GM23248 (cell line): ENCODE measurements around the gene MORN4. TPM values are rescaled to one million over a fixed set of nuclear protein-coding genes. Genes with fewer than 3 reads are reported as not detected.

Experiments
- DNase-seq: peaks from one replicate; pipeline ENCODE4 v3.0.0-alpha.2; 2015
- H2AFZ ChIP-seq: fragments of 200-600 bp; sonication (generic); 2 replicates; pipeline ENCODE4 v1.6.1; 2016; ENCODE audit warnings: antibody characterized with exemption
- H3F3A ChIP-seq: fragments of 200-600 bp; sonication (generic); 2 replicates; pipeline ENCODE4 v1.6.1; 2016; ENCODE audit warnings: mild to moderate bottlenecking, antibody characterized with exemption, mixed run types; ENCODE audit not compliant: insufficient read depth
- H3K27ac ChIP-seq: fragments of 200-600 bp; sonication (generic); 2 replicates; pipeline ENCODE4 v1.5.1; 2016; ENCODE audit warnings: mild to moderate bottlenecking
- H3K27me3 ChIP-seq: fragments of 200-600 bp; sonication (generic); replicated peaks from 2 replicates; pipeline ENCODE4 v1.6.1; 2016; ENCODE audit warnings: mild to moderate bottlenecking; ENCODE audit not compliant: insufficient read depth
- H3K36me3 ChIP-seq: fragments of 200-600 bp; sonication (generic); 2 replicates; pipeline ENCODE4 v1.6.1; 2016; ENCODE audit warnings: low read depth, mild to moderate bottlenecking
- H3K4me1 ChIP-seq: fragments of 200-600 bp; sonication (generic); 2 replicates; pipeline ENCODE4 v1.6.1; 2016; ENCODE audit warnings: mild to moderate bottlenecking; ENCODE audit not compliant: insufficient read depth
- H3K4me2 ChIP-seq: fragments of 200-600 bp; sonication (generic); one replicate; pipeline ENCODE4 v1.6.1; 2016; ENCODE audit warnings: mild to moderate bottlenecking; ENCODE audit not compliant: unreplicated experiment
- H3K4me3 ChIP-seq: fragments of 200-600 bp; sonication (generic); 2 replicates; pipeline ENCODE4 v1.5.1; 2016; ENCODE audit warnings: mild to moderate bottlenecking
- H3K79me2 ChIP-seq: fragments of 200-600 bp; sonication (generic); 2 replicates; pipeline ENCODE4 v1.6.1; 2016; ENCODE audit warnings: mild to moderate bottlenecking; ENCODE audit not compliant: insufficient read depth
- H3K9ac ChIP-seq: fragments of 200-600 bp; sonication (generic); 2 replicates; pipeline ENCODE4 v1.6.1; 2016; ENCODE audit warnings: mild to moderate bottlenecking
- H3K9me2 ChIP-seq: fragments of 200-600 bp; sonication (generic); 2 replicates; pipeline ENCODE4 v1.6.1; 2016; ENCODE audit warnings: mixed run types, mild to moderate bottlenecking, moderate library complexity; ENCODE audit not compliant: insufficient read depth
- H3K9me3 ChIP-seq: fragments of 200-600 bp; sonication (generic); one replicate; pipeline ENCODE4 v1.6.1; 2017; ENCODE audit warnings: low read depth
- H4K20me1 ChIP-seq: fragments of 200-600 bp; sonication (generic); 2 replicates; pipeline ENCODE4 v1.6.0; 2016; ENCODE audit not compliant: insufficient read depth
- EZH2 ChIP-seq: fragments of 200-600 bp; sonication (generic); IDR thresholded peaks from 2 replicates; pipeline ENCODE4 v1.6.1; 2018; ENCODE audit warnings: antibody characterized with exemption, mild to moderate bottlenecking; ENCODE audit not compliant: insufficient read depth, poor library complexity, severe bottlenecking
- EZH2phosphoT487 ChIP-seq: fragments of 200-600 bp; sonication (generic); IDR thresholded peaks from 2 replicates; pipeline ENCODE4 v1.6.1; 2018; ENCODE audit warnings: antibody characterized with exemption, moderate library complexity, mild to moderate bottlenecking, low read depth; ENCODE audit not compliant: insufficient read depth
- WGBS, 2 experiments: methylation state at CpG; one replicate each; pipeline ENCODE4 v1.1.6; 2015 to 2017; ENCODE audit warnings: low lambda C conversion rate in 2 of 2, low coverage in 1 of 2; ENCODE audit errors: missing lambda C conversion rate in 2 of 2; 5-methylcytosine and 5-hydroxymethylcytosine counted together
- in situ Hi-C: fragments of 300-500 bp; cut with MboI; formaldehyde crosslinking; loops from 2 replicates; pipeline ENCODE4 v1.15.0; 2020
- polyA plus RNA-seq: library from polyadenylated mRNA; unstranded; fragments of >200 nt; fragmentation: Nextera tagmentation; extraction: Ambion mirVana; gene quantifications from 2 replicates; pipeline ENCODE4 v1.2.1, GENCODE V29; 2016
- total RNA-seq: library from RNA; depleted of rRNA; stranded (reverse); fragments of >200 nt; shearing (Covaris generic); gene quantifications from 2 replicates; pipeline ENCODE4 v1.2.3, GENCODE V29; 2014; rRNA removed

MORN4 gene
- total and polyA plus RNA-seq, 2 experiments from 2014 or later = 7.9 to 19.8 TPM

GRCh38 chr10:97564776-97565175 is 68.5 kb downstream of the MORN4 start:
- Histone ChIP-seq H3F3A (no peaks in the 10 kb centered on the region), H4K20me1 (no peaks in the 10 kb centered on the region), H3K4me3 (no peak overlapping the region), H2AFZ (no peak overlapping the region), H3K9ac (no peak overlapping the region), H3K27me3 (no peaks in the 10 kb centered on the region), H3K4me1 (no peaks in the 10 kb centered on the region), H3K79me2 (peaks cover 59% of the 10 kb centered on the region), H3K27ac (no peak overlapping the region), H3K36me3 (no peaks in the 10 kb centered on the region; the same call in 1 of the 2 replicates), H3K4me2 (no peak overlapping the region), H3K9me3 (no peaks in the 10 kb centered on the region), H3K9me2 (no peaks in the 10 kb centered on the region)
- TF ChIP-seq EZH2phosphoT487 (no peak), EZH2 (no peak)
- in situ Hi-C loops = no loop called here
- DNase-seq = no peak
- 95 to 97% methylated on average over 4 of the region's 4 CpGs for whole genome bisulfite sequencing, 2 experiments

Other genes starting within 250 kb of the MORN4 start
- 17.1 and 17.7 TPM in 2 replicates for gene RRP12, start 232.2 kb downstream of the MORN4 start, total RNA-seq
- gene RRP12, start 232.2 kb downstream of the MORN4 start, polyA plus RNA-seq = 17.5 and 17.6 TPM in 2 replicates
- 1,144 and 1,237 TPM in 2 replicates for gene PGAM1, start 207.3 kb downstream of the MORN4 start, total RNA-seq
- 879 and 921 TPM in 2 replicates for gene PGAM1, start 207.3 kb downstream of the MORN4 start, polyA plus RNA-seq
- gene EXOSC1, start 187.5 kb downstream of the MORN4 start, total RNA-seq = 22.1 and 46.8 TPM in 2 replicates
- 54.7 and 56.6 TPM in 2 replicates for gene EXOSC1, start 187.5 kb downstream of the MORN4 start, polyA plus RNA-seq
- gene ZDHHC16, start 187.3 kb downstream of the MORN4 start, total RNA-seq = 64.1 and 69.1 TPM in 2 replicates
- gene ZDHHC16, start 187.3 kb downstream of the MORN4 start, polyA plus RNA-seq = 68.2 and 70.1 TPM in 2 replicates
- 89.7 and 116 TPM in 2 replicates for gene MMS19, start 135.1 kb downstream of the MORN4 start, total RNA-seq
- 40.0 and 40.6 TPM in 2 replicates for gene MMS19, start 135.1 kb downstream of the MORN4 start, polyA plus RNA-seq
- 16.2 and 20.8 TPM in 2 replicates for gene UBTD1, start 134.6 kb downstream of the MORN4 start, total RNA-seq
- gene UBTD1, start 134.6 kb downstream of the MORN4 start, polyA plus RNA-seq = 27.2 and 29.8 TPM in 2 replicates
- not detected in 2 replicates for gene ANKRD2, start 60.7 kb downstream of the MORN4 start, total RNA-seq
- gene ANKRD2, start 60.7 kb downstream of the MORN4 start, polyA plus RNA-seq = not detected in 2 replicates
- 0.22 TPM in 1 of 2 replicates, not detected in the other for gene HOGA1, start 49.1 kb downstream of the MORN4 start, total RNA-seq
- gene HOGA1, start 49.1 kb downstream of the MORN4 start, polyA plus RNA-seq = 0.13 and 0.28 TPM in 2 replicates
- not detected in 2 replicates for gene C10orf62, start 43.8 kb downstream of the MORN4 start, total RNA-seq
- not detected in 2 replicates for gene C10orf62, start 43.8 kb downstream of the MORN4 start, polyA plus RNA-seq
- 23.1 and 28.7 TPM in 2 replicates for gene PI4K2A, start 7.2 kb upstream of the MORN4 start, total RNA-seq
- 16.1 and 16.6 TPM in 2 replicates for gene PI4K2A, start 7.2 kb upstream of the MORN4 start, polyA plus RNA-seq
- 13.4 and 33.8 TPM in 2 replicates for gene AVPI1, start 53.7 kb upstream of the MORN4 start, total RNA-seq
- gene AVPI1, start 53.7 kb upstream of the MORN4 start, polyA plus RNA-seq = 30.5 and 31.4 TPM in 2 replicates
- gene MARVELD1, start 80.2 kb upstream of the MORN4 start, total RNA-seq = 64.8 and 66.3 TPM in 2 replicates
- 27.6 and 29.4 TPM in 2 replicates for gene MARVELD1, start 80.2 kb upstream of the MORN4 start, polyA plus RNA-seq
- gene ZFYVE27, start 103.6 kb upstream of the MORN4 start, total RNA-seq = 20.6 and 32.6 TPM in 2 replicates
- gene ZFYVE27, start 103.6 kb upstream of the MORN4 start, polyA plus RNA-seq = 15.9 and 17.2 TPM in 2 replicates
- gene SFRP5, start 138.5 kb upstream of the MORN4 start, total RNA-seq = not detected in 2 replicates
- not detected in 2 replicates for gene SFRP5, start 138.5 kb upstream of the MORN4 start, polyA plus RNA-seq
- not detected in 2 replicates for gene GOLGA7B, start 216.3 kb upstream of the MORN4 start, total RNA-seq
- gene GOLGA7B, start 216.3 kb upstream of the MORN4 start, polyA plus RNA-seq = not detected in 2 replicates